ENCODE results near the gene NOX1.

DNA sequence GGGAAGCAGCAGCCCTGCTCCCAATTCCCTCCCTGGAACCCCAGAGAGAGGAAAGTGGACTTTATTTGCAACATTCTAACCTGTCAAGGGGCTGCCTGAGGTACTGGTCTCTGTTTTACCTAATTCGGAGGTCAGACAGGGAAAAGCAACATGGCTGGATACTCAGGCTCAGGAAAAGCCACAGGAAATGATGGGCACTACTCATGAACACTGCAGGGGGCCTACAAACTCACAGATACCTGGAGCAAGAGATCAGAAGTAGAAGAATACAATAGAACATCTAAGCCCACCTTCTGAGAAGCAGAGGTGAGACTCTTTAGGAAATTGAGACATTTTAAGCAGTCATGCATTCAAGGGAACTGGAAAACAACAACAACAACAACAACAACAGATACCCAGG is 69.4 kb downstream of the NOX1 start:
- TF ChIP-seq POLR2A (IDR thresholded peaks at IDR 0.05): no peak
- TF ChIP-seq, protein P1, sequence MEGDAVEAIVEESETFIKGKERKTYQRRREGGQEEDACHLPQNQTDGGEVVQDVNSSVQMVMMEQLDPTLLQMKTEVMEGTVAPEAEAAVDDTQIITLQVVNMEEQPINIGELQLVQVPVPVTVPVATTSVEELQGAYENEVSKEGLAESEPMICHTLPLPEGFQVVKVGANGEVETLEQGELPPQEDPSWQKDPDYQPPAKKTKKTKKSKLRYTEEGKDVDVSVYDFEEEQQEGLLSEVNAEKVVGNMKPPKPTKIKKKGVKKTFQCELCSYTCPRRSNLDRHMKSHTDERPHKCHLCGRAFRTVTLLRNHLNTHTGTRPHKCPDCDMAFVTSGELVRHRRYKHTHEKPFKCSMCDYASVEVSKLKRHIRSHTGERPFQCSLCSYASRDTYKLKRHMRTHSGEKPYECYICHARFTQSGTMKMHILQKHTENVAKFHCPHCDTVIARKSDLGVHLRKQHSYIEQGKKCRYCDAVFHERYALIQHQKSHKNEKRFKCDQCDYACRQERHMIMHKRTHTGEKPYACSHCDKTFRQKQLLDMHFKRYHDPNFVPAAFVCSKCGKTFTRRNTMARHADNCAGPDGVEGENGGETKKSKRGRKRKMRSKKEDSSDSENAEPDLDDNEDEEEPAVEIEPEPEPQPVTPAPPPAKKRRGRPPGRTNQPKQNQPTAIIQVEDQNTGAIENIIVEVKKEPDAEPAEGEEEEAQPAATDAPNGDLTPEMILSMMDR (IDR thresholded peaks at IDR 0.05): no peak
- no peak for TF ChIP-seq POLR2AphosphoS5 (IDR thresholded peaks at IDR 0.05)
